HS-27A (cell line): ENCODE measurements around the gene LTBP4.

Experiments used
- DNase-seq: peaks from one replicate; pipeline ENCODE4 v3.0.0-alpha.2; 2012; ENCODE audit warnings: low read depth, missing footprints

Gene LTBP4

DNA sequence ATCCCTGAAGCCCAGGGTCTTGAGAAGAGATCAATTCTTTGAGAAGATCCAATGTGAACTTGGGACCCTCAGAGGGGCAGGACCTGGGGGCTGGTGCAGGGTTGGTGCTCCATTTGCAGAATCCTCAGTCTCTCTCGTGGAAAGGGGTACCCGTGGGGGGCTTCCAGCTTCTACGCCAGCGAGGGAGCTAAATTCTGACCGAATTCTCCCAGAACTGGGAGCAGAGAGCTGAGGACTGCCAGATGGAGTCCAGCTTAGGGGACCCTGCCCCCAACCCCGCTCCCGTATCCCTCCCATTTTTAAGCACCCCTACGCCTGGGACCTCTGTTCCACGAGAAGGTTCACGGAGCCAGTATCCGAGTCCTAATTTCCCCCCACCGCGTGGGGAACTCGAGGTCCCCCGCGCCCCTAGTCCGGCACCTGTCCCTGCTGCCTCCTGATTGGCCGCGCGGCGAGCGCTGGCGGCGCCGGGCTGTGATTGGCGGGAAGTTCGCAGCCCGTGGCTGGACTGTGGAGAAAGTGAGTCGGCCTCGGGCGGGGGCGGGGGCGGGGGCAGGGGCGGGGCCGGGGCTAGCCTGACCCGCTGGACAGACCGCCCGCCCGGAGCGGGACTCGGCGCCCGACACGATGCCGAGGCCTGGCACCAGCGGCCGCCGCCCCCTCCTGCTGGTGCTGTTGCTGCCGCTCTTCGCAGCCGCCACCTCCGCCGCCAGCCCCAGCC, 4.4 kb upstream of the LTBP4 start:
- DNase-seq = peak; percentile 63

DNA sequence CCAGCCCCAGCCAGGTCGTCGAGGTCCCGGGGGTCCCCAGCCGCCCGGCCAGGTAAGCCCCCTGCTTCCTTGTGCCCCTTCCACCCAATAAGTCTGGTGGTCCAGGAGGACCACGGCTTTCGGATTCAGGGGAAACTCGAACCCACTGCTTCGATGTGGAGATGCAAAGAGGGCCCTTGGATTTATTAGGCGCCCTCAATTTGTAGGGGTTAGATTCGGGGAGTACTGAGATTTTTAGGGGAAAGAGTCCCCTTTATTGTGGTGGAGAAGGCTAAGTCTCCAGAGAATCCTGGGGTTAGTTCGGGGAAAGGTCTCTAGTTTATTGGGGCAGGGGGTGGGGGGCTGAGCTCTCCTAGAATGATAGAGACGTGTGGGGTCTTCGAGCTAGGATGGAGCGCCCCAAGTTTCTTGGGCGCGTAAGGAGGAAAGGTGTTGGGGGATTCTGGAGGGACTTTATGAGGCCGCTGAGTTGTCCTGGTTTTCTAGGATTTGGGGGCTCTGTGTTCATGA, 3.8 kb upstream of the LTBP4 start:
- DNase-seq = no peak

DNA sequence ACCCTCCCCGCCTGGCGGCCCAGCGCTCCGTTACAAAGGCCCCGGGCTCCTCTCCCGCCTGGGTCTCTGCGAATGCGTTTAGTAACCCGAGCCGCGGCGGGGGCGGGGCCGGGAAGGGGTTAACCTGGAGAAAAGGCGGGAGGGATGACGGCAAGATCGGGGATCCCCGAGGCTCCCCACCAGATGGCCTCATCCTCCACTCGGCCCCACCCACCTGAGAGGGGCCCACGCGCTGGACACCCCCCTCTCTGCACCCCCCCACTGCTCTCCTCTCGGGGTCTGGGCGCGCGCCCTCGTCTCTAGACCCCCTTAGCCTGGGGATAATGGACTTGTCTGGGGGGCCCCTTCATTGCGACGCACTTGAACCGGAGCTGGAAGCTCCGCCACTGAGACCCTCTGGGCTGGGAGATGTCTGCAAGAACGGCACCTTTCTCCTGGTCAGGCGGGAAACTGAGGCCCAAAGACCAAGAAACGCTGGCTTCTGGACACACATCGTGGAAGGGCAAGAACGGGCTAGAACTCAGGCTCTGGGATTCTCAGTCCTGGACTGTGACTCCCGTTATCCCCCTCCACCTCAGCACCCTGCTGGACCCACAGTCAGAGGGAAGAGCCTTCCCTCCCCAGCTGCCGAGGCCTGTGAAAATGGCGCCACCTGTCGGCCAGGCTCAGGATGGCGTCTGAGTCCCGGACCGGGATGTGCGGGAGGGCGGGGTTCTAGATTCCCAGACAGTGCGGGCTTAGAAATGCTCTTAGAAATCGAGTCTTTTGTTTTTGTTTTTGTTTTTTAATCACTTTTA, 2.9 kb upstream of the LTBP4 start:
- peak; percentile 98 for DNase-seq

DNA sequence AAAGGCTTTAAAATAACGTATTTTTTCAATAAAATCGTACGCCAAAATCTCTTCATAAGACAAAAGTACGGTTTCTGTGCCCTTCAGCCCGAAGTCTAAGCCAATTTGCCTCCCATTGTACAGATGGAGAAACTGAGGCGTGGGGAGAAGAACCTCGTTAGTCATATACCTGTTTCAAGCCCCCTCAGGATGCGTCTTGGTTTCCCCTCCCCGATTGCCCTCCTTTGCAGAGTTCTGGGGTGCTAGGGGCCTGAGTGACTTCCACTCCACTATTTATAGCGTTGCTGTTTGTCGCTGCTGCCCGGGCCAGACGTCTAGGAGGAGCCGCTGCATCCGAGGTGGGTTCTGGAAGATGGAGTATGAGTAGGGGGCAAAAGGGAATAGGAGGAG, 2.3 kb upstream of the LTBP4 start:
- DNase-seq = no peak

DNA sequence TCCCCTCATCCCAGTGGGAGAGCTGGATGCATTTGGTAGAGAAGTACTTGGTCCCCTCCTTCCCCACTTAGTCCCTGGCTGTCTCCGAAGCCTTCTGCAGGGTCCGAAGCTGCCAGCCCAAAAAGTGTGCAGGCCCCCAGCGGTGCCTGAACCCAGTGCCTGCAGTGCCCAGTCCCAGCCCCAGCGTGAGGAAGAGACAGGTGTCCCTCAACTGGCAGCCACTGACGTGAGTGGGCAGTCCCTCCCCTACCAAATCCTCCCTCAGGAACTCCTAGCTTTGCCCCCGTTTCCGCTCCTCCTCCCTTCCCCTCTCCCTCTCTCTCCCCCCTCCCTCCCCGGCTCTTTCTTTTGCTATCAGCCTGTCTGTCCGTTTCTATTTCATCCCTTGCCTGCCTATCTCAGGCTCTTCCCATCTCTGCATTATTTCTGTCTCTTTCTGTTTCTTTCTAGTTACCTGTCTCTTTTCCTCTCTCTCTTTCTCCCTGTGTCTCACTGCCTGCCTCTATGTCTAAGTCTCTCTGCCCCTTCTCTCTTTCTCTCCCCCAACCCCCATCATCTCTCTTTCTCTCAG, 1.8 kb upstream of the LTBP4 start:
- DNase-seq = no peak

DNA sequence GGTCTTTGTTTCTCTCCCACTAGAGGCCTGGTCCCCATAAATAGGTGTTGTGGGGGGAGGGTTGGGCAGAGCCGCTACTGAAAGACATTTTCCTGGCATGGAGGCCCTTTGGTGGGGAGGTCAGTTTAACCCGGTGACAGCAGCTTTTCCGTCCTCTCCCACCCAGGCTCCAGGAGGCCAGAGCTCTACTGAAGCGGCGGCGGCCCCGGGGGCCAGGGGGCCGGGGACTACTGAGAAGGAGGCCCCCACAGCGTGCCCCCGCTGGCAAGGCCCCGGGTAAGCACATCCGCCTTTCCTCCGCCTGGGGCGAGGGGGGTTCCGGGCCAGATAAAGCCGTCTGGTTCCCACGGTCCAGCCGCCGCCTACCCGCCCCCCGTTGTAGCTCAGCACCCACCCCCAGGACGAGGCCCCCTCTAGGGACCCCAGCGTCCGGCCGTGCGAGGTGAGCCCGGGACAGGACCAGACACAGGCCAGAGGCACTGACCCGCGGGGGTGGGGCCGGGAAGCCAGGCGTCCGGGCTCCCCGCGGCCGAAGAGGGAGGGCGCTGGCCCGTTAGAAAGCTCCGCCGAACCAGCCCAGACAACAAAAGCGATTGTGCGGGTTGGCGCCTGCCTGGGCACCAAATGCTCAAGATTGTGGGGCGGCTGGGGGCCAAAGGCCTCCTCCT, 1.1 kb upstream of the LTBP4 start:
- no peak for DNase-seq

DNA sequence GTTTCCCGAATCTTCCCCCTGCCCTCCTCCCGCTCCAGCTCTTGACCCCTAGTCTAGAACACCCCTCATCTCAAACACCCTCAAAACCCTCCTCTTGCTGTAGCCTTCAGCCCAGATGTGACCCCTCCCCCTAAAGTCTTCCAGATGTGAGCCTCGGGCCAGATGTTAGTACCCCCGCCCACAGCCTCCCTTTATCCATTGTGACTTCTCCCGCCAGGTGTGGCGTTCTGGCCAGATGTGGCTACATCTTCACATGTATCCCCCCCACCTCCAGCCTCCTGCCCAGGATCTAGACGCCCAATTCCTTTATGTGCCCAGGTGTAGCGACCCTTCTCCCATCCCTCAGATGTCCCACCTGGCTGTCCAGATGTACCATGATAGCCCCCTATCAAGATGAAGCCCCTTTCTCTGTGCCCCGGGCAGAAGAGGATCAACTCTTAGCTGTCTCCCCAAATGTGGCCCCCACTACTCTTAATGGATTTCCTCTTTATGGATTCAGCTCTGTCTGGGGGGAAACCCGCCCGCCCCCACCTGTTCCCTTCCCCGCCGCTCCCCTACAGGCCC, 517 bp upstream of the LTBP4 start:
- no peak for DNase-seq

DNA sequence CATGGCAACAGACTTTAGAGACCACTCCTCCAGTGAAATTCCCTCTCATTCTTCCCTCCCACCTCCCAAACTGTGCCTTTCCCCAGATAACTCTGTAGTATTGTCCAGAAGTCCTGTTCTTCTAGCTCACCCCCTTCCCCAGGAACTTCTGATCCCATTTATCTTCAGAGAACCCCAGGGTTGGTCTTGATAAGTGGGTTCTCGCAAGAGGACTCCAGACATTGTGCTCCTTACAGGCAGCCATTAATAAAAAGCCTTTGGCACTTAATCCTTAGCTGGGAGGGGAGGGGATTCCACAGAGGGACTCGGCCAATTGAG, 1.9 kb downstream of the LTBP4 start:
- no peak for DNase-seq

DNA sequence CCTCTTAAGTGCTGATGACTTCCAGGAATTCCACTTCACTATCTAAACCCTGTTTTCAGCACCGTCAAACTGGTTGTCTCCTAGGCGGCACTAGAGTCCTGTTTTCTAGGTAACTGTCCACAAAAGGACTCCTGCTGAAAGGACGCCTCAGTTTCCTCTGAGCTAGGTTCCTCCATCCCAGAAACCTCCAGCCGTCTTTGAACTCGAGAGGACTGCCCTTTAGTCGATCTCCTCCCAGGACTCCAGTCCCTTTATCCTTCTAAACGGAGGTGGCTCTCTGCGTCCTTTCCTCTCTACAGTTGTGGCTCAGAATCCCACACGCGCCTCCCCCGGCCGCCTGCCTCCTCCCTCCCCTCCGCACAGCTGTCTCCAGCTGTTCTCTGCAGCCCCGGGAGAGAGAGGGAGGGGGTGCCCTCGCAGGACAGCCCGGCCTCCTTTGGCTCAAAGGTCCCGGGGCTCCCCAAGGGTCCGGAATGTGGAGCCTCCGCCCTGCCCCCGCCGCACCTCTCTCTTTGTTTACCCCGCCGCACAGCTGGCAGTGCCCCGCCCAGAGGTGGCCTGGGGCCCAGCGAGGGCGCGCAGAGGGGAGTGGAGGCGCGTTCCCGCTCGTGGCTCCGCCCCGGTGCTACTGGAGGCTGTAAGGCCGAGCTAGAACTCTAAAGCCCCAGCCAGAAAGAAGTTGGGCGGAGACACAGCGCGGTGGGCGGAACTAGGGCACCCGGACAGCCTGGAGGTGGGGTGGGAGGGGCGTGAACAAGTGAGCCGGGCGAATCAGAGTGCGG, 2.4 kb downstream of the LTBP4 start:
- DNase-seq = peak; percentile 61

DNA sequence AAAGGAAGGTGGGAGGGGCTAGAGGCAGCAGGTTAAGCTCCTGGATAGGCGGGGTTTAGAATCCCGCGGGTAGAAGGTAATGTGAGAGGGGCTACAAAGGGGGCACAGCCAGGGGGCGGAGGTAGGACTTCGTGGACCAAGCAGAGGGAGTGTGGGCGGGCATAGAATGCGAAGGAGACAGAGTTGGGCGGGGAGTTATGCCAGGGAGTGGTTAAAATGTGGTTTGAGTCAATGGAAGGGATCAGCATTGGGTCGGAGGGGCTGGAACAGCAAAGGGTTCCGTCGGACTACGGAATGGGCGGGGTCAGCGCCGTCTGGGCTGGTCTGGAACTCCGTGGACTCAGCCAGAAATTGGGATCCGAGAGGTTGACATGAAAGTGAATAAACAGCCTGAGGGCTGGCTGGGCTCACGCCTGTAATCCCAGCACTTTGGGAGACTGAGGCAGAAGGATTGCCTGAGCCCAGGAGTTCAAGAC, 3.0 kb downstream of the LTBP4 start:
- DNase-seq = no peak

DNA sequence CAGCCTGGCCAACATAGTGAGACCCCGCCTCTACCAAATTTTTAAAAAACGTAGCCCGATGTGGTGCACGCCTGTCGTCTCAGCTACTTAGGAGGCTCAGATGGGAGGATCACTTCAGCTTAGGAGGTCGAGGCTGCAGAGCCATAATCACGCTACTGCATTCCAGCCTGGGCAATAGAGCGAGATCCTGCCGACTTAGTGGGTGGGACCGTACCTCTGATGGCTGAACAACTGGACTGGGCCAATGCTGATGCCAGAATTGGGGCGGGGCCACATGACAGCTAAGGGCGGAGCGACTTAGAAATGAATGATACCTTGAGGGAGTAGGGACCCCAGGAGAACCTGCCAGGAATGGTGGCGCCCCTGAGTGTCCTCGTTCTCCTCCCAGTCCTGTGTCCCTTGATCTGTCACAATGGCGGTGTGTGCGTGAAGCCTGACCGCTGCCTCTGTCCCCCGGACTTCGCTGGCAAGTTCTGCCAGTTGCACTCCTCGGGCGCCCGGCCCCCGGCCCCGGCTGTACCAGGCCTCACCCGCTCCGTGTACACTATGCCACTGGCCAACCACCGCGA, 3.6 kb downstream of the LTBP4 start:
- DNase-seq = no peak

DNA sequence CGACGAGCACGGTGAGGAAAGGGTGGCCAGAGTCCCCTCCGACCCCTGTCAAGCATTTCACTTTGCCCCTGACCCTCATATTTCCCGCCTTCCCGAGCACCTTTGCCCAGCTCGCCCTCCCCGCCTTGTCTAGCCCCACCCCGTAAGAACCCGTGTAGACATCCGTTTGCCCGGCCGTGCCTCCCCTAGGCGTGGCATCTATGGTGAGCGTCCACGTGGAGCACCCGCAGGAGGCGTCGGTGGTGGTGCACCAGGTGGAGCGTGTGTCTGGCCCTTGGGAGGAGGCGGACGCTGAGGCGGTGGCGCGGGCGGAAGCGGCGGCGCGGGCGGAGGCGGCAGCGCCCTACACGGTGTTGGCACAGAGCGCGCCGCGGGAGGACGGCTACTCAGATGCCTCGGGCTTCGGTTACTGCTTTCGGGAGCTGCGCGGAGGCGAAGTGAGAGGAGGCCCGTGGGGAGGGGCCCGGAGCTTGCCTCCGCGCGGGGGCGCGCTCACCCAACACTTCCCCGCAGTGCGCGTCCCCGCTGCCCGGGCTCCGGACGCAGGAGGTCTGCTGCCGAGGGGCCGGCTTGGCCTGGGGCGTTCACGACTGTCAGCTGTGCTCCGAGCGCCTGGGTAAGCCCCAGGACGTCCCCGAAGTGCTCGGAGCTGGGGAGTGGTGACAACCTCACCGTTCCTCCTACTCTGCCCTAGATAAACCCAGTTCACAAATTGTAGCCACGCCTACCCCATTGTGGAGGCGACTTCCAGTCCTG, 4.2 kb downstream of the LTBP4 start:
- DNase-seq = no peak

DNA sequence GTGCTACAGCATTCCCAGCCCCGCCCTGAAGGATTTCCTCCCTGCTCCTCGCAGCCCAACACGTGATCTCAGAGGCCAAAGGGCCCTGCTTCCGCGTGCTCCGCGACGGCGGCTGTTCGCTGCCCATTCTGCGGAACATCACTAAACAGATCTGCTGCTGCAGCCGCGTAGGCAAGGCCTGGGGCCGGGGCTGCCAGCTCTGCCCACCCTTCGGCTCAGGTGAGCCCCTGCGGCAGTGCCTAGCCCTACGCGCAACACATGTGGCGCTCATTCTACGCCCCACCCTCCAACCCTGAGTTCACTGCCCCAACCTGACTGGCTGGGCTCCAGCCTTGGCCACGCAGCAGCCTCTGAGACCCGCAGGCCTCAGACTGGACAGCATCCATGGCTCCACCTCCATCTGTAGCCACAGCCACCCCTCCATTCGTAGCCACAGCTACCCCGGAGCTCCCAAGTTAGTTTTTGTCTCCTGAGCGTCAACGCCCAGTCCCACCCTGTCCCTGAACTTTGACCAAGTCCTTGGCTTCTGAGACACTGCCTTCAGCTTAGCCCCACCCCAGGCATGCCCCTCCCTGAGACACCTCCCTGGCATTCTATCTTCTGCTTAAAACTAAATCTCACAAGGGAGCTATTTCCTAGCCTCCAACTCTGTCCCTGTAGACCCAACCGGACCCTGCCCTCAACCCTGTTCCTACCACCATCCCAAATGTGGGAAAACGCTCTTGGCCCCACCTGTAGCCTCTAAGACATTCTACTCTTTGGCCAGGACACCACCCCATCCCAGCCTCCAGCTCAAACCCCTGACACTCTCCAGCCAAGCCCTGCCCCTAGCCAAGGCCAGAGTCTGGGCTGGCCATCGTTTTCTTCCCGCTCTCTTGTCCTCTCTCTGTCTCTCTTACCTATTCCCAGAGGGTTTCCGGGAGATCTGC, 6.4 kb downstream of the LTBP4 start:
- DNase-seq = no peak

DNA sequence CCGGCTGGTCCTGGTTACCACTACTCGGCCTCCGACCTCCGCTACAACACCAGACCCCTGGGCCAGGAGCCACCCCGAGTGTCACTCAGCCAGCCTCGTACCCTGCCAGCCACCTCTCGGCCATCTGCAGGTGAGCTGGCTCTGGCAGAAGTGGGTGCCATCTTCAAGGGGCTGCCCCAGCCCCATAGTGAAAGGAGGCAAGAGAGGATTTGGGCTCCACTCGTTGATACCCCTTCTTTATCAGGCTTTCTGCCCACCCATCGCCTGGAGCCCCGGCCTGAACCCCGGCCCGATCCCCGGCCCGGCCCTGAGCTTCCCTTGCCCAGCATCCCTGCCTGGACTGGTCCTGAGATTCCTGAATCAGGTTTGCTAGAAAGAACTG, 7.1 kb downstream of the LTBP4 start:
- no peak for DNase-seq

DNA sequence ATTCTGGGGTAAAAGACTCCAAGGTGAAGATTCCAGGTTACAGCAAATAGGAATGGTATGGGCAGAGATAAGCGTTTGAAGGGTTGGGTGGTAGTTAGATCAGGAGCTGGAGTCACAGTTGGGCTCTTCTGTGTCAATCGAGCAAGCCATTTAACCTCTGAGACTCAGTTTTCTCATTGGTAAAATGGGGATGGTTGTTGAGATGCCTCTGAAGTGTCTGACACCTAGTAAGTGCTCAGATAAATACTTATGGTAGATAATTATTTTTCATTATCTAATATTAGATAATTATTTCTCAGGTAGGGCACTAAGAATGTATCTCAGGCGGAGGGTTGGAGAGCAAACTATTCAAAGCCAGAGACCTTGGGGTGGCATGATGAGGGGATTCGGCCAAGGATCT, 7.8 kb downstream of the LTBP4 start:
- DNase-seq = no peak

DNA sequence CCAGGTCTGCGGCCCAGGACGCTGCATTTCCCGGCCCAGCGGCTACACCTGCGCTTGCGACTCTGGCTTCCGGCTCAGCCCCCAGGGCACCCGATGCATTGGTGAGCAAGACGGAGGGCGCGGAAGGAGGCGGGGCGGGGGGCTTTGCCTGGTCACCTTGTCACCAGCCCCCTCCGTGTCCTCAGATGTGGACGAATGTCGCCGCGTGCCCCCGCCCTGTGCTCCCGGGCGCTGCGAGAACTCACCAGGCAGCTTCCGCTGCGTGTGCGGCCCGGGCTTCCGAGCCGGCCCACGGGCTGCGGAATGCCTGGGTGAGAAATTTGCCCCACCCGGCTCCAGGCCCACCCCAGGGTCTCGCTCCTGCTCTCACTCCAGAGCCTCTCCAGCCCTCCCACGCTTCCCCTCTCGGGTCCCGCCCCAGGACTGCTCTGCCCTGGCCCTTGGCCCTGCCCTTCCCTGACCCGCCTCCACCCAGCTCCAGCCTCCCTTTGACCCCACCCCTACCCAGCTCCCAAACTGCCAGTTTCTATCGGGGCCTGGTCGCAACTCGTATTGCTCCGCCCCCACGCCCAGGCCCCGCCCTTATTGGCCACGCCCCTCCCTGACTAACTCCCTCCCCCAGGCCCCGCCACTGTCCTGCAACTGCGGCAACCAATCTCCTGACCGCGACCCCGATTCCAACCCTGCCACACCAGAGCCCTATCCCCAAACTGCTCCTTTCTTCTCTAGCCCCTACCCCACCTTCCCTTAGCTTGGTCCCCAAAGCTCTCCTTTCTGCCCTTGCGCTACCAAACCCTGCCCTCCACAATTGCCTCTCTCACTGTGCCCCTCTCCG, 8.6 kb downstream of the LTBP4 start:
- DNase-seq = no peak

DNA sequence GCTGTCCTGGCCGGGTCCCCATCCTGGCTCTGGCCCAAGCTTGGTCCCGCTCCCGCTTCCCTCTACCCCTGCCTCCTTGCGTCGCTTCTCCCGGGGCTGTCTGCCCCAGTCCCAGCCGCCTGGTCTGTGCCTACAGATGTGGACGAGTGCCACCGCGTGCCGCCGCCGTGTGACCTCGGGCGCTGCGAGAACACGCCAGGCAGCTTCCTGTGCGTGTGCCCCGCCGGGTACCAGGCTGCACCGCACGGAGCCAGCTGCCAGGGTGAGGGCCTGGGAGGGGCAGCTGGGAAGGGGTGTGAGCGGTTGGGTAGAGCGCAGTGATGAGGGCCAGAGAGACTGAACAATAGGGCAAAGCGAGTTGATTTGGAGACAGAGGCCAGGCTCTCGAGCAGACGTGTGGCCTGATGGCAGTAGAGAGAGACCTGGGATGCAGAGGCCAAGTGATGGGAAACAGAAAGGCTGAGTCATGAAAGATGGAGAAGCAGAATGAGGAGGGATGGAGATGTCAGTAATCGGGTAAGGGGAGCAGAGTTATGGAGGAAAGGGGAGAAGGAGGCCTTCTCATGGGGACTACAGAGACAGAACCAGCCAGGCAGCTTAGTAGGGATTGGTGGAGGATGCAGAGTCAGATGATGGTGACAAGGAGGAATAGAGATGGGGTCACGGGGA, 9.4 kb downstream of the LTBP4 start:
- no peak for DNase-seq

DNA sequence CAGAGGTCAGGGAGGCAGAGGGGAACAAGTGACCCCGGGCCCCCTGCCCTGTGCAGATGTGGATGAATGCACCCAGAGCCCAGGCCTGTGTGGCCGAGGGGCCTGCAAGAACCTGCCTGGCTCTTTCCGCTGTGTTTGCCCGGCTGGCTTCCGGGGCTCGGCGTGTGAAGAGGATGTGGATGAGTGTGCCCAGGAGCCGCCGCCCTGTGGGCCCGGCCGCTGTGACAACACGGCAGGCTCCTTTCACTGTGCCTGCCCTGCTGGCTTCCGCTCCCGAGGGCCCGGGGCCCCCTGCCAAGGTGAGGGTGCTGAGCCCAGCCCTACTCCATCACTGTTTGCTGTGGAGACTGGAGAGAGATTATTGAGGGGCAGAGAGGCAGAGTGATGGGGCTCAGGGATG, 9.9 kb downstream of the LTBP4 start:
- DNase-seq = no peak
